K562 (cell line): ENCODE data around the gene SOX18. TPM values are rescaled to one million over a fixed set of nuclear protein-coding genes. Genes with fewer than 3 reads are reported as not detected.

Experiments
- DMBX1 ChIP-seq: fragments of 250-450 bp; sonication (Bioruptor Pico); IDR thresholded peaks from 2 replicates; pipeline ENCODE4 v1.8.0; 2022; ENCODE audit warnings: inconsistent platforms, mild to moderate bottlenecking, moderate library complexity, borderline replicate concordance
- FOXJ3 ChIP-seq: sonication (generic); formaldehyde crosslinking; IDR thresholded peaks from 2 replicates; pipeline ENCODE4 v1.4.0; 2020; ENCODE audit warnings: mild to moderate bottlenecking, missing genetic modification reagents
- FOXM1 ChIP-seq, 2 experiments: fragments of 450-650 bp in 1 of 2; sonication (generic) in 1 of 2; formaldehyde crosslinking in 1 of 2; IDR thresholded peaks; 2 replicates each; pipeline versions ENCODE4 v1.6.1 to v1.9.0; 2017 to 2022; ENCODE audit warnings: low read depth in 2 of 2, mild to moderate bottlenecking in 2 of 2, missing genetic modification reagents in 1 of 2, moderate library complexity in 1 of 2
- IRF2 ChIP-seq: sonication (generic); formaldehyde crosslinking; IDR thresholded peaks from 2 replicates; pipeline ENCODE4 v1.8.1; 2022; ENCODE audit warnings: mild to moderate bottlenecking, missing genetic modification reagents
- NR2F6 ChIP-seq: fragments of 450-650 bp; formaldehyde crosslinking; IDR thresholded peaks from 2 replicates; pipeline ENCODE4 v1.4.0; 2020; ENCODE audit warnings: mild to moderate bottlenecking
- PCBP1 ChIP-seq: fragments of 200-400 bp; formaldehyde crosslinking; IDR thresholded peaks from 2 replicates; pipeline ENCODE4 v1.6.1; 2018; ENCODE audit warnings: mild to moderate bottlenecking, low read depth, low read length; ENCODE audit not compliant: poor library complexity, severe bottlenecking
- REST ChIP-seq, 2 experiments: fragments of 450-650 bp; formaldehyde crosslinking in 1 of 2; IDR thresholded peaks; 2 replicates each; pipeline versions ENCODE4 v1.4.0 to v1.6.1; 2014 to 2020; ENCODE audit warnings: mild to moderate bottlenecking in 2 of 2, borderline replicate concordance in 1 of 2, low read depth in 1 of 2
- RFX1 ChIP-seq: fragments of 450-650 bp; IDR thresholded peaks from 2 replicates; pipeline ENCODE4 v1.6.1; 2016; ENCODE audit warnings: mild to moderate bottlenecking, moderate library complexity
- SAP30 ChIP-seq: fragments of 200-600 bp; sonication (generic); IDR thresholded peaks from 2 replicates; pipeline ENCODE4 v1.6.1; 2012; ENCODE audit warnings: borderline replicate concordance, low read depth, mild to moderate bottlenecking, moderate library complexity, low read length, control low read depth, inconsistent platforms; ENCODE audit not compliant: insufficient read depth, poor library complexity, severe bottlenecking
- SIN3B ChIP-seq: fragments of 450-650 bp; IDR thresholded peaks from 2 replicates; pipeline ENCODE4 v1.6.1; 2017; ENCODE audit warnings: low read depth, mild to moderate bottlenecking, moderate library complexity
- TCF15 ChIP-seq: fragments of 250-450 bp; sonication (Bioruptor Pico); IDR thresholded peaks from 2 replicates; pipeline ENCODE4 v1.8.0; 2022; ENCODE audit warnings: moderate library complexity, mild to moderate bottlenecking, inconsistent platforms
- TCF7L2 ChIP-seq: fragments of 150-350 bp; IDR thresholded peaks from 2 replicates; pipeline ENCODE4 v1.6.1; 2016; ENCODE audit warnings: low read depth, mild to moderate bottlenecking, low read length, moderate library complexity
- ZFP91 ChIP-seq: sonication (generic); formaldehyde crosslinking; IDR thresholded peaks from 2 replicates; pipeline ENCODE4 v1.8.0; 2022; ENCODE audit warnings: mild to moderate bottlenecking, missing genetic modification reagents
- ZNF3 ChIP-seq: fragments of 250-450 bp; sonication (Bioruptor Pico); IDR thresholded peaks from 2 replicates; pipeline ENCODE4 v1.5.0; 2021; ENCODE audit warnings: mild to moderate bottlenecking, moderate library complexity
- ZNF57 ChIP-seq: fragments of 450-650 bp; formaldehyde crosslinking; IDR thresholded peaks from 2 replicates; pipeline ENCODE4 v1.4.0; 2020; ENCODE audit warnings: mild to moderate bottlenecking, moderate library complexity
- ZNF766 ChIP-seq: fragments of 200-800 bp; sonication (Bioruptor generic); conservative IDR thresholded peaks from 2 replicates; pipeline ENCODE4 v1.6.1; 2016; ENCODE audit warnings: missing genetic modification characterization, missing compliant biosample characterization
- ZSCAN29 ChIP-seq: fragments of 450-650 bp; IDR thresholded peaks from 2 replicates; pipeline ENCODE4 v1.6.1; 2017
- polyA plus RNA-seq, 8 experiments: library from polyadenylated mRNA; depleted of rRNA in 4 of 8; stranded (reverse) in 5 of 8; unstranded in 3 of 8; fragments of >200 nt; fragmentation: Nextera tagmentation in 2 of 8; fragmentation: Illumina TruSeq in 1 of 8; extraction: Ambion mirVana in 2 of 8; extraction: Trizol in 1 of 8; gene quantifications; 2 replicates each; pipeline versions ENCODE4 v1.2.1 to v1.2.3, GENCODE V29; 2011 to 2014; ENCODE audit warnings: inconsistent platforms in 1 of 8, missing spikeins in 1 of 8
- total RNA-seq, 7 experiments: library from RNA; depleted of rRNA in 6 of 7; stranded (reverse); fragments of >200 nt in 6 of 7; fragmentation: Illumina TruSeq in 2 of 7; extraction: Trizol in 2 of 7; gene quantifications; 2 replicates each; pipeline versions ENCODE4 v1.2.1 to v1.2.3, GENCODE V29; 2011 to 2021; ENCODE audit warnings: low replicate concordance in 1 of 7

Gene SOX18
- total and polyA plus RNA-seq, 9 of the 15 experiments (the other 6 are each of a cell fraction or from before 2014, with no cell fraction given), result 0.15 to 19.8 (median 0.33) TPM

- TF ChIP-seq REST (IDR thresholded peaks at IDR 0.05; ENCODE audit: borderline replicate concordance), result no peak
- no peak for TF ChIP-seq REST (CRISPR knock-in tag; IDR thresholded peaks at IDR 0.05; ENCODE audit: low read depth)
- TF ChIP-seq DMBX1 (CRISPR knock-in tag), result no peak
- TF ChIP-seq RFX1, result no peak
- no peak for TF ChIP-seq PCBP1
- no peak for TF ChIP-seq NR2F6 (CRISPR knock-in tag)
- no peak for TF ChIP-seq ZNF57 (CRISPR knock-in tag)
- no peak for TF ChIP-seq ZFP91 (CRISPR knock-in tag)
- TF ChIP-seq SAP30, result no peak
- no peak for TF ChIP-seq ZNF766
- TF ChIP-seq ZNF3 (CRISPR knock-in tag), result no peak
- no peak for TF ChIP-seq SIN3B
- TF ChIP-seq FOXM1 (IDR thresholded peaks at IDR 0.05; ENCODE audit: low read depth), result no peak
- TF ChIP-seq FOXM1 (CRISPR knock-in tag; IDR thresholded peaks at IDR 0.05; ENCODE audit: low read depth), result no peak
- TF ChIP-seq TCF7L2, result no peak
- TF ChIP-seq IRF2 (CRISPR knock-in tag), result no peak
- TF ChIP-seq FOXJ3 (CRISPR knock-in tag), result no peak
- TF ChIP-seq ZSCAN29, result no peak
- TF ChIP-seq TCF15 (CRISPR knock-in tag), result no peak
These were observed 4.6 kb upstream of the SOX18 start (continued) for GRCh38 chr20:64053841-64054661.
